Small intestine (tissue), 7 donors: ENCODE data around the gene KRTAP5-11. TPM values are rescaled to one million over a fixed set of nuclear protein-coding genes. Genes with fewer than 3 reads are reported as not detected.
"Not testable (repeated sequence)": the region's sequence is repeated elsewhere in the genome, so short reads cannot be mapped to it uniquely, and the experiment has no call there.

Experiments
- DNase-seq, 2 donors: peaks; one replicate each; pipeline versions ENCODE4 v3.0.0 to v3.0.0-alpha.2; 2013
- FAIRE-seq: peaks from 2 replicates; lab custom pipeline; 2012; peaks lifted over from hg19 to GRCh38; lab: Jason Lieb, UNC
- H3K27ac ChIP-seq, 3 donors: one replicate each; pipeline ENCODE4 v1.5.1; 2013; ENCODE audit warnings: low read length in 2 of 3, mild to moderate bottlenecking in 2 of 3, control low read depth in 1 of 3, inconsistent platforms in 1 of 3, low read depth in 1 of 3, moderate library complexity in 1 of 3
- H3K27me3 ChIP-seq, 3 donors: one replicate each; pipeline ENCODE4 v1.6.1; 2013; ENCODE audit warnings: low read length in 3 of 3, inconsistent platforms in 1 of 3; ENCODE audit not compliant: control insufficient read depth in 3 of 3, insufficient read depth in 3 of 3
- H3K36me3 ChIP-seq, 3 donors: one replicate each; pipeline ENCODE4 v1.6.1; 2013; ENCODE audit warnings: low read length in 3 of 3, inconsistent platforms in 1 of 3, low read depth in 1 of 3, mild to moderate bottlenecking in 1 of 3, moderate library complexity in 1 of 3; ENCODE audit not compliant: control insufficient read depth in 3 of 3, insufficient read depth in 2 of 3
- H3K4me1 ChIP-seq, 3 donors: one replicate each; pipeline ENCODE4 v1.6.1; 2013; ENCODE audit warnings: low read length in 2 of 3, inconsistent platforms in 1 of 3, low read depth in 1 of 3, mild to moderate bottlenecking in 1 of 3, moderate library complexity in 1 of 3; ENCODE audit not compliant: control insufficient read depth in 3 of 3, insufficient read depth in 2 of 3
- H3K4me3 ChIP-seq, 3 donors: one replicate each; pipeline ENCODE4 v1.5.1; 2013; ENCODE audit warnings: low read length in 3 of 3, control low read depth in 1 of 3, inconsistent platforms in 1 of 3, low read depth in 1 of 3, mild to moderate bottlenecking in 1 of 3, moderate library complexity in 1 of 3
- H3K9me3 ChIP-seq, 2 donors: one replicate each; pipeline ENCODE4 v1.6.1; 2013; ENCODE audit warnings: low read depth in 1 of 2, low read length in 1 of 2; ENCODE audit not compliant: control insufficient read depth in 2 of 2, insufficient read depth in 1 of 2
- WGBS, 3 donors: extraction: QIAGEN DNeasy Blood & Tissue Kit; methylation state at CpG; one replicate each; pipeline ENCODE4 v1.1.7; 2013; 5-methylcytosine and 5-hydroxymethylcytosine counted together
- polyA plus RNA-seq, 4 donors: library from polyadenylated mRNA; stranded (reverse) in 3 of 4; unstranded in 1 of 4; fragments of 200-250 nt in 3 of 4; fragments of 120-200 nt in 1 of 4; gene quantifications; one replicate each; pipeline versions ENCODE4 v1.2.1 to v1.2.3, GENCODE V29; 2013
- donor health status: healthy with polysubstance abuse.
- donor health status: control.
- donor health status: control.
- donor health status: Bipolar disorder and iron deficiency.
- donor health status: healthy.

KRTAP5-11 gene
- polyA plus RNA-seq, 4 donors: 0.07 TPM; not detected in 3

DNA sequence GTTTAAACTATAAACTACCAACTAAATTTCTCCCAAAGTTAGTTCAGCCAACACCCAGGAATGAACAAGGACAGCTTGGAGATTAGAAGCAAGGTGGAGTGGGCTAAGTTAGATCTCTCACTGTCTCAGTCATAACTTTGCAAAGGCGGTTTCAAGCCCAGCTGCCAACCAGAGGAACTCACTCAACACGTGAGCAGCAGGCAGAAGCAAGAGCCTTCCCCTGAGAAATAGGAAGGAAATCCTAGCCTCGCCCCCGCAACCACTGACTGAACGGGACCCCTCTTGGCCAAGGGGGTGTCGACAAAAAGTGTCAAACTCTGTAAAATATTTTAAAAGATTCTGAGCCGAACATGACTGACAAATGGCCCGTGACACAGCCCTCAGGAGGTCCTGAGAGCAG lies 38.8 kb downstream of the KRTAP5-11 start:
- no peak overlapping the region for H3K27ac ChIP-seq
- no peaks in the 10 kb centered on the region for H3K36me3 ChIP-seq
- 59 to 77% (median 64%) methylated on average over 8 of the region's 8 CpGs for WGBS, 3 donors
- DNase-seq (no peak), FAIRE-seq (no peak)
- H3K4me1 ChIP-seq: peaks cover 2 to 5% (median 4%) of the 10 kb centered on the region in 3 donors
- H3K9me3 ChIP-seq: peaks cover 0 to 19% of the 10 kb centered on the region in 2 donors
- H3K27me3 ChIP-seq: peaks cover 0 to 2% (median 0%) of the 10 kb centered on the region in 3 donors
- H3K4me3 ChIP-seq: no peak overlapping the region

DNA sequence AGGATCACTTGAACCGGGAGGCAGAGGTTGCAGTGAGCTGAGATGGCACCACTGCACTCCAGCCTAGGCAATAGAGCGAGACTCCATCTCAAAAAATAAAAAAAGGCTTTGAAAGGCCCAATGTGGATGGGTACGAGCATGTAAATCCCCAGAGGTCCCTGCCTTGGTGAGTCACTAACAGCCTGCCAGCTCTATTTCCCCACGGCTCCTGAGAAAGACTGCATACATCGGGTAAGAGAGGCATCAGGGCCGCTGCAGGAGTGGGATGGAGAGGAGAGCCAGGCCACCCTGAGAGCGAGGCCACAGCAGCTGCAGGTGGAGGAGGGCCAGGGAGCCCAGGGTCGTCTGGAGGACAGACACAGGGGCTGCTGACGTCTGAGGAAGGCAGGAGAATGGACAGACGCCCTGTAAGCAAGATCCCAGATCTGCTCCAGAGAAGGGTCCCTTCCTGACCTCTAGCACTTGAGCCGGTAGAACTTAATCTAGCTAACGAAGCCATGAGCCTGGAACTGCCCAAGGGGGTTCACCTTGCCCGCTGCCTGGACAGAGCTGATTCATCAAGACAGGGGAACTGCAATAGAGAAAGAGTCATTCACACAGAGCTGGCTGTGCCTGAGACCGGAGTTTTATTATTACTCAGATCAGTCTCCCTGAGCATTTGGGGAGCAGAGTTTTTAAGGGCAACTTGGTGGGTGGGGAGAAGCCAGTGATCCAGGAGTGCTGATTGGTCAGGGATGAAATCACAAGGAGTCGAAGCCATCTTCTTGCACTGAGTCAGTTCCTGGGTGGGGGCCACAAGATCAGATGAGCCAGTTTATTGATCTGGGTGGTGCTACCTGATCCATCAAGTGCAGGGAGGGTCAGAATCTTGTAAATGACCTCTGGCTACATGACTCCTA lies 39.5 kb downstream of the KRTAP5-11 start:
- DNase-seq: peak in 1 of 2 donors; percentile 15
- Histone ChIP-seq H3K4me3 (no peak overlapping the region), H3K4me1 (peaks cover 2 to 5% (median 4%) of the 10 kb centered on the region in 3 donors), H3K27ac (no peak overlapping the region), H3K36me3 (no peaks in the 10 kb centered on the region), H3K27me3 (peaks cover 0 to 2% (median 0%) of the 10 kb centered on the region in 3 donors), H3K9me3 (peaks cover 0 to 19% of the 10 kb centered on the region in 2 donors)
- WGBS, 3 donors: 72 to 82% (median 80%) methylated on average over 15 of the region's 15 CpGs
- no peak for FAIRE-seq

DNA sequence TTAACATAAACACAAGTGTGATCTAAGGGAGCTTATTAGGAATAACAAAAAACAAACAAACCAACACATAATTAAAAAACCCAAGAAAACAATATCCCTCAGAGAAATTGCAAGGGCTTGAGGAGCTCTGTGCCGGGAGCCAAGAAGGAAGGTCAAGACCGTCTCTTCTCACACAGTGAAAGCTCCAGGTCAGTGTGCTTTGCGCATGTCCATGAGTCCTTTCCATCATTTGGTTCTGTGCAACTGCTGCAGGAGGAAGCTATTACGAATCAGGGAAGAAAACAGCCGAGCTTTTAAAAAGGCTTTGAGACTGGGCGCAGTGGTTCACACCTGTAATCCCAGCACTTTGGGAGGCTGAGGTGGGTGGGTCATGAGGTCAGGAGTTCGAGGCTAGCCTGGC lies 40.3 kb downstream of the KRTAP5-11 start:
- no peak for FAIRE-seq

DNA sequence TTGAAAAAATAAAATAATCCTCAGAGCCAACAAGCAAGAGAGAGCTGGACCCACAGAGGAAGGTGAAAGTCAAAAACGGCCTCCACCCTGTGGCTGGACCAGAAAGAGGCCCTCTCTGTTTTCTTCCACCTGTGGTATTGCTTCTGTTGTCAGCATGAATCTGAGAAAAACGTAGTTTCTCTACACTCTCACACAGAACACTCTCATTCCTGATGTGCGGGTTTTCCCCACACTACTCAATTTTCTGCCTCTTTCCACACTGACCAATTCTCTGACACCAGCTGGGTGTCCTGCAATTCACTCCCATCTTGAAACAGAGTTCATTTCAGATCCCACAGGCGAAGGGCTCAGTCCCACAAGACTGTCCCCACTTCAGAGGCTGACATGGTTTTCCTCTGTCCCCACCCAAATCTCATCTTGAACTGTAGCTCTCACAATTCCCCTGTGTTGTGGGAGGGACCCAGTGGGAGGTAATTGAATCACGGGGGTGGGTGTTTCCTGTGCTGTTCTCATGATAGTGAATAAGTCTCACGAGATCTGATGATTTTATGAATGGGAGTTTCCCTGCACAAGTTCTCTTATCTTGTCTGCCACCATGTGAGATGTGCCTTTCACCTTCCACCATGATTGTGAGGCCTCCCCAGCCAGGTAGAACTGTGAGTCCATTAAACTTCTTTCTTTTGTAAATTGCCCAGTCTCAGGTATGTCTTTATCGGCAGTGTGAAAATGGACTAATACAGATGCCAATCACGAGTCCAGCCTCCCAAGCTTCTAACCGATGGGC lies 42.0 kb downstream of the KRTAP5-11 start:
- WGBS, 3 donors: 80 to 93% (median 85%) methylated on average over 9 of the region's 9 CpGs
- not testable (repeated sequence) for H3K4me1 ChIP-seq

More for the DNA sequence above, 40.3 kb downstream of the KRTAP5-11 start:
- peaks cover 0 to 2% (median 0%) of the 10 kb centered on the region in 3 donors for H3K27me3 ChIP-seq
- H3K27ac ChIP-seq: no peak overlapping the region
- WGBS, 3 donors: 89 to 91% (median 90%) methylated on average over 7 of the region's 7 CpGs
- H3K4me3 ChIP-seq: no peak overlapping the region
- no peaks in the 10 kb centered on the region for H3K36me3 ChIP-seq
- peaks cover 0 to 19% of the 10 kb centered on the region in 2 donors for H3K9me3 ChIP-seq
- no peak for DNase-seq
- peaks cover 2 to 5% (median 4%) of the 10 kb centered on the region in 3 donors for H3K4me1 ChIP-seq

DNA sequence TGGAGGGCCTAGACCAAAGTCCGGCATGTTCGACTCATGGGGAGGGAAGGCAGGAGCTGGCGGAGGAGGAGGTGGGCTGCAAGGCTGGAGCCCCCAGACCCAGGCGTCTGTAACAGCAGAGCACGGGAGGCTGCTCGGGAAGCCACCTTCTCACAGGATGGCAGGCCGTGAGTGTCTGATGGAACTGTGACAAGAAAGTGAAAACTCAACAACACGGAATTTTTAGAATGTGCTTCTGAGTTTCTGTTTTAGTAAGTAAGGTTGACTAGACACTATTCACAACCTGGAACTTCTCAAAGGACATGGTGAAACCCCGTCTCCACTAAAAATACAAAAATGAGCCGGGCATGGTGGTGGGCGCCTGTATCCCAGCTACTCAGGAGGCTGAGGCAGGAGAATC lies 42.7 kb downstream of the KRTAP5-11 start:
- WGBS, 3 donors: 82 to 92% (median 90%) methylated on average over 11 of the region's 11 CpGs
- DNase-seq, H3K9me3 ChIP-seq: not testable (repeated sequence)

More for the DNA sequence above, 42.0 kb downstream of the KRTAP5-11 start:
- not testable (repeated sequence) for H3K4me3 ChIP-seq, H3K9me3 ChIP-seq, H3K36me3 ChIP-seq, FAIRE-seq, H3K27me3 ChIP-seq, DNase-seq, H3K27ac ChIP-seq

DNA sequence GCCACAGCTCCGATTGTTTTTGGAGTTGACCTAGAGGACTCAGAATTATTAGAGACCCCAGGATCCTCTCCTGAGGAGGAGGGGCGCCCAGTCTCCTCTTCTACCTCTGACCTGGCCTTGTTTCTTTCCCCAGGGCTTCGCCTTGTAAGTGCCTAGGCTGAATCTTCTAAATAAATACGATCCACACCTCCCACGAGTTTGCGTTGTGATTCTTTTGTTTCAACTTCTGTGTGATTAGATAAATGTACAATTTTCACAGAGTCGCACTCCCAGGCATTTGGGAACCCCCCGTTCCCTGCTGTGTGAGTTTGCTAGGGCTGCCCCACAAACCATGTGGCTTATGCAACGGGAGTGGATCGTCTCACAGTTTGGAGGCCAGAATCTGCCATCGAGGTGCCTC lies 43.7 kb downstream of the KRTAP5-11 start:
- no peak for FAIRE-seq

More for the DNA sequence above, 42.7 kb downstream of the KRTAP5-11 start:
- H3K27ac ChIP-seq, H3K4me3 ChIP-seq, H3K36me3 ChIP-seq, H3K27me3 ChIP-seq, FAIRE-seq: not testable (repeated sequence)
- H3K4me1 ChIP-seq: peaks cover 2 to 14% (median 4%) of the 10 kb centered on the region in 3 donors

DNA sequence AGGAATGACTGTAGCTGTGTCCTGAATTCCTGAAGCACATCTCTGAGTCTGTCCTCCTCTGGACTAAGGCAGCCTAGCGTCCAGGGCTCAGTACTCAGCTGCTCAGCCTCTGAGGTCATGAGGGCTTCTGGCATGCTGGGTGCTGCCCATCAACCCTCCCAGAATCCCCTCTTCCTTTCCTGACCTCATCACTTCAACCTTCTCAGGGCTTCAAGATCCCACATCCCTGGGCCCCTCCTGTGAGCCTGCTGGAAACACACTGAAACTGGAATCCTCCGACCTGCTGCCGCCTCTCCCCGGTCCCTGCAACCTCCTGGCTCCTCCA lies 44.0 kb downstream of the KRTAP5-11 start:
- no peak for DNase-seq
- Histone ChIP-seq H3K9me3 (peaks cover 0 to 7% of the 10 kb centered on the region in 2 donors), H3K4me3 (no peak overlapping the region), H3K4me1 (peaks cover 0 to 16% (median 0%) of the 10 kb centered on the region in 3 donors), H3K36me3 (no peaks in the 10 kb centered on the region), H3K27me3 (peaks cover 0 to 2% (median 0%) of the 10 kb centered on the region in 3 donors), H3K27ac (no peak overlapping the region)
- WGBS, 3 donors: 86 to 95% (median 93%) methylated on average over 4 of the region's 4 CpGs
- FAIRE-seq: no peak

More for the DNA sequence above, 43.7 kb downstream of the KRTAP5-11 start:
- Histone ChIP-seq H3K4me1 (peaks cover 2 to 19% (median 3%) of the 10 kb centered on the region in 3 donors), H3K27me3 (peaks cover 0 to 2% (median 0%) of the 10 kb centered on the region in 3 donors), H3K27ac (no peak overlapping the region), H3K4me3 (no peak overlapping the region), H3K36me3 (no peaks in the 10 kb centered on the region), H3K9me3 (peaks cover 0 to 7% of the 10 kb centered on the region in 2 donors)
- 87 to 89% (median 88%) methylated on average over 11 of the region's 11 CpGs for WGBS, 3 donors
- no peak for DNase-seq

DNA sequence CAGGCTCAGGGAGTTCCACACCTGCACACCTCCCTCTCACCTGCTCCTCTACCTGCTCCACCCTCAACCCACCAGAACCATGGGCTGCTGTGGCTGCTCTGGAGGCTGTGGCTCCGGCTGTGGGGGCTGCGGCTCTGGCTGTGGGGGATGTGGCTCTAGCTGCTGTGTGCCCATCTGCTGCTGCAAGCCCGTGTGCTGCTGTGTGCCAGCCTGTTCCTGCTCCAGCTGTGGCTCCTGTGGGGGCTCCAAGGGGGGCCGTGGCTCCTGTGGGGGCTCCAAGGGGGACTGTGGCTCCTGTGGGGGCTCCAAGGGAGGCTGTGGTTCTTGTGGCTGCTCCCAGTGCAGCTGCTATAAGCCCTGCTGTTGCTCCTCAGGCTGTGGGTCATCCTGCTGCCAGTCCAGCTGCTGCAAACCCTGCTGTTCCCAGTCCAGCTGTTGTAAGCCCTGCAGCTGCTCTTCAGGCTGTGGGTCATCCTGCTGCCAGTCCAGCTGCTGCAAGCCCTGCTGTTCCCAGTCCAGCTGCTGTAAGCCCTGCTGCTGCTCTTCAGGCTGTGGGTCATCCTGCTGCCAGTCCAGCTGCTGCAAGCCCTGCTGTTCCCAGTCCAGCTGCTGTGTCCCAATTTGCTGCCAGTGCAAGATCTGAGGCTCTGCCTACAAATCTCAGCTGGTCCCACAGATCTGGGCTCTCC lies 44.6 kb downstream of the KRTAP5-11 start, which contains the start of gene KRTAP5-8:
KRTAP5-8 (plus strand) TSS at position 49 of the 689 bp plus-strand sequence; CDS start at position 80, 31 bp downstream.
- H3K36me3 ChIP-seq, FAIRE-seq, H3K4me3 ChIP-seq, H3K9me3 ChIP-seq, H3K27ac ChIP-seq, DNase-seq, H3K27me3 ChIP-seq: not testable (repeated sequence)
- WGBS, 3 donors: 64 to 81% (median 68%) methylated on average over 3 to 4 of the region's 4 CpGs
- peaks cover 0 to 16% (median 0%) of the 10 kb centered on the region in 3 donors for H3K4me1 ChIP-seq
